ENCODE measurements around the gene CYP4F2. TPM values are rescaled to one million over a fixed set of nuclear protein-coding genes. Genes with fewer than 3 reads are reported as not detected.

The CYP4F2 gene
- polyA plus RNA-seq, 1 donor from 2014 or later = not detected

DNA sequence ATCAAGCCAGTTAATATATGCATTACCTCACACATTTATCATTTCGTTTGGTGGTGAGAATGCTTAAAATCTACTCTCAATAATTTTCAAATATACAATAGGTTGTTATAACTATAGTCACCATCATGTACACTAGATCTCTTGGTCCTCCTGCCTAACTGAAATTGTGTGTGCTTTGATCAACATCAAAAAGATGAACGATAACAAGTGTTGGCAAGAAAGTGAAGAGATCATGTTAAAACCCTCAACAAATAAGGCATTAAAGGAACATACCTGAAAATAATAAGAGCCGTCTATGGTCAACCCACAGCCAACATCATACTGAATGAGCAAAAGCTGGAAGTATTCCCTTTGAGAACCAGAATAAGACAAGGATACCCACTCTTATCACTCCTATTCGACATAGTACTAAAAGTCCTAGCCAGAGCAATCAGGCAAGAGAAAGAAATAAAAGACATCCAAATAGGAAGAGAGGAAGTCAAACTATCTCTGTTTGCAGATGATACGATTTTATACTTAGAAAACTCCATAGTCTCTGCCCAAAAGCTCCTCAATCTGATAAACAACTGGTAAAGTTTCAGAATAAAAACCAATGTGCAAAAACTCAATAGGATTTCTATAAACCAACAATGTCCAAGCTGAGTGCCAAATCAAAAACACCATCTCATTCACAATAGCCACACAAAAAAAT lies 54.5 kb downstream of the CYP4F2 start:
- TF ChIP-seq, protein P1, sequence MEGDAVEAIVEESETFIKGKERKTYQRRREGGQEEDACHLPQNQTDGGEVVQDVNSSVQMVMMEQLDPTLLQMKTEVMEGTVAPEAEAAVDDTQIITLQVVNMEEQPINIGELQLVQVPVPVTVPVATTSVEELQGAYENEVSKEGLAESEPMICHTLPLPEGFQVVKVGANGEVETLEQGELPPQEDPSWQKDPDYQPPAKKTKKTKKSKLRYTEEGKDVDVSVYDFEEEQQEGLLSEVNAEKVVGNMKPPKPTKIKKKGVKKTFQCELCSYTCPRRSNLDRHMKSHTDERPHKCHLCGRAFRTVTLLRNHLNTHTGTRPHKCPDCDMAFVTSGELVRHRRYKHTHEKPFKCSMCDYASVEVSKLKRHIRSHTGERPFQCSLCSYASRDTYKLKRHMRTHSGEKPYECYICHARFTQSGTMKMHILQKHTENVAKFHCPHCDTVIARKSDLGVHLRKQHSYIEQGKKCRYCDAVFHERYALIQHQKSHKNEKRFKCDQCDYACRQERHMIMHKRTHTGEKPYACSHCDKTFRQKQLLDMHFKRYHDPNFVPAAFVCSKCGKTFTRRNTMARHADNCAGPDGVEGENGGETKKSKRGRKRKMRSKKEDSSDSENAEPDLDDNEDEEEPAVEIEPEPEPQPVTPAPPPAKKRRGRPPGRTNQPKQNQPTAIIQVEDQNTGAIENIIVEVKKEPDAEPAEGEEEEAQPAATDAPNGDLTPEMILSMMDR (IDR thresholded peaks at IDR 0.05; ENCODE audit: poor library complexity, severe bottlenecking) = no peak
- TF ChIP-seq POLR2AphosphoS5 (IDR thresholded peaks at IDR 0.05) (no peak), EP300 (conservative IDR thresholded peaks at IDR 0.05; ENCODE audit: poor library complexity, severe bottlenecking) (no peak), SMC3 (conservative IDR thresholded peaks at IDR 0.05; ENCODE audit: poor library complexity) (no peak), TAF1 (IDR thresholded peaks at IDR 0.05; ENCODE audit: low read depth) (no peak), MXI1 (conservative IDR thresholded peaks at IDR 0.05; ENCODE audit: poor library complexity, severe bottlenecking) (no peak), EZH2 (IDR thresholded peaks at IDR 0.05; ENCODE audit: borderline replicate concordance, insufficient read depth, low read length, poor library complexity, severe bottlenecking) (no peak), RAD21 (conservative IDR thresholded peaks at IDR 0.05) (no peak)
- TF ChIP-seq, protein P2, sequence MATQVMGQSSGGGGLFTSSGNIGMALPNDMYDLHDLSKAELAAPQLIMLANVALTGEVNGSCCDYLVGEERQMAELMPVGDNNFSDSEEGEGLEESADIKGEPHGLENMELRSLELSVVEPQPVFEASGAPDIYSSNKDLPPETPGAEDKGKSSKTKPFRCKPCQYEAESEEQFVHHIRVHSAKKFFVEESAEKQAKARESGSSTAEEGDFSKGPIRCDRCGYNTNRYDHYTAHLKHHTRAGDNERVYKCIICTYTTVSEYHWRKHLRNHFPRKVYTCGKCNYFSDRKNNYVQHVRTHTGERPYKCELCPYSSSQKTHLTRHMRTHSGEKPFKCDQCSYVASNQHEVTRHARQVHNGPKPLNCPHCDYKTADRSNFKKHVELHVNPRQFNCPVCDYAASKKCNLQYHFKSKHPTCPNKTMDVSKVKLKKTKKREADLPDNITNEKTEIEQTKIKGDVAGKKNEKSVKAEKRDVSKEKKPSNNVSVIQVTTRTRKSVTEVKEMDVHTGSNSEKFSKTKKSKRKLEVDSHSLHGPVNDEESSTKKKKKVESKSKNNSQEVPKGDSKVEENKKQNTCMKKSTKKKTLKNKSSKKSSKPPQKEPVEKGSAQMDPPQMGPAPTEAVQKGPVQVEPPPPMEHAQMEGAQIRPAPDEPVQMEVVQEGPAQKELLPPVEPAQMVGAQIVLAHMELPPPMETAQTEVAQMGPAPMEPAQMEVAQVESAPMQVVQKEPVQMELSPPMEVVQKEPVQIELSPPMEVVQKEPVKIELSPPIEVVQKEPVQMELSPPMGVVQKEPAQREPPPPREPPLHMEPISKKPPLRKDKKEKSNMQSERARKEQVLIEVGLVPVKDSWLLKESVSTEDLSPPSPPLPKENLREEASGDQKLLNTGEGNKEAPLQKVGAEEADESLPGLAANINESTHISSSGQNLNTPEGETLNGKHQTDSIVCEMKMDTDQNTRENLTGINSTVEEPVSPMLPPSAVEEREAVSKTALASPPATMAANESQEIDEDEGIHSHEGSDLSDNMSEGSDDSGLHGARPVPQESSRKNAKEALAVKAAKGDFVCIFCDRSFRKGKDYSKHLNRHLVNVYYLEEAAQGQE (IDR thresholded peaks at IDR 0.05; ENCODE audit: borderline replicate concordance) = no peak
- Histone ChIP-seq H3K27me3 (ENCODE audit: insufficient read depth, low read depth, low read length) (no peaks in the 10 kb centered on the region), H3K4me3 (ENCODE audit: low read length) (no peak overlapping the region), H3K36me3 (ENCODE audit: insufficient read depth, low read length) (no peaks in the 10 kb centered on the region), H3K9me3 (ENCODE audit: low read length) (no peaks in the 10 kb centered on the region), H2AFZ (ENCODE audit: low read depth, low read length) (no peak overlapping the region), H3K27ac (ENCODE audit: low read length) (no peak overlapping the region), H3K4me2 (ENCODE audit: low read length) (no peak overlapping the region), H3K79me2 (replicated peaks; ENCODE audit: insufficient read depth, low read length) (no peaks in the 10 kb centered on the region), H3K9me2 (ENCODE audit: insufficient read depth, low read length) (no peaks in the 10 kb centered on the region), H3F3A (ENCODE audit: insufficient read depth, low read length, poor library complexity, severe bottlenecking) (no peaks in the 10 kb centered on the region), H4K20me1 (ENCODE audit: insufficient read depth) (no peaks in the 10 kb centered on the region), H3K9ac (ENCODE audit: low read length) (no peak overlapping the region)

DNA sequence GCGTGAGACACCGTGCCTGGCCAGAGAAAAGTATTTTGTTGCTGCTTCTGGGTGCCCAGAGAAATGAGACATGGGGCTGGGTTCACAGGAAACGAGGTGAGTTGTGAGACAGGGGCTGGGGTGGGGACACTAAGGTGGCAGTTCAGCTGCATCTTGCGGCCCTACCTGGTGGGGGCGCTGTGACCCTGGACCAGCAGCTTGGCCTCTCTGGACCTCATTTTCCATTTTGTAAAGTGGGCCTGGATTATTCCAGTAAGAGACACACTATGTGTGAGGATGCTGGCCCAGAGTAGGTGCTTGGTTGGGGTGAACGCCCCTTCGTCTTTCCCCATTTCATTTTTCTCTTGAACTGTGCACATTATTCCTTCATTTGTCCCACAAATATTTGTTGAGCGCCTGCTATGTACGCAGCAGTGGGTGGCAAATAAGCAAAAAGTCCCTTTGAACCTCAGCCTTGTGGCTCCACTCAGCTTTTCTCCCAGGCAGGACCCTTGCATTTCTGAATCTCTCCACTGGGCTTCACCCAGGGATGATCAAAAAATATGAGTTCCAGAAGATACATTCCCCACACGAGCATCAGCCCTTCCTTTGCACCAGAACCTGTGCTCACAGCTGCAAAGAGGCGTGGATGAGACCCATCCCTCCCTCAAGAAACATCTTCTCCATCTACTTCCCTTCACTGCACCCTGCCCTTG lies 55.9 kb downstream of the CYP4F2 start:
- no peak overlapping the region for H3K4me3 ChIP-seq (ENCODE audit: low read length)
- H2AFZ ChIP-seq (ENCODE audit: low read depth, low read length) = no peak overlapping the region
- no peak overlapping the region for H3K9ac ChIP-seq (ENCODE audit: low read length)
- H3K27me3 ChIP-seq (ENCODE audit: insufficient read depth, low read depth, low read length) = no peaks in the 10 kb centered on the region
- H3F3A ChIP-seq (ENCODE audit: insufficient read depth, low read length, poor library complexity, severe bottlenecking) = no peaks in the 10 kb centered on the region
- no peak for TF ChIP-seq EP300 (conservative IDR thresholded peaks at IDR 0.05; ENCODE audit: poor library complexity, severe bottlenecking)
- no peak for TF ChIP-seq POLR2AphosphoS5 (IDR thresholded peaks at IDR 0.05)
- TF ChIP-seq TAF1 (IDR thresholded peaks at IDR 0.05; ENCODE audit: low read depth) = no peak
- no peaks in the 10 kb centered on the region for H3K79me2 ChIP-seq (replicated peaks; ENCODE audit: insufficient read depth, low read length)
- peaks cover under 1% of the 10 kb centered on the region for H3K9me3 ChIP-seq (ENCODE audit: low read length)
- H4K20me1 ChIP-seq (ENCODE audit: insufficient read depth) = no peaks in the 10 kb centered on the region
- H3K4me2 ChIP-seq (ENCODE audit: low read length) = no peak overlapping the region
- H3K27ac ChIP-seq (ENCODE audit: low read length) = no peak overlapping the region
- no peaks in the 10 kb centered on the region for H3K9me2 ChIP-seq (ENCODE audit: insufficient read depth, low read length)
- no peaks in the 10 kb centered on the region for H3K36me3 ChIP-seq (ENCODE audit: insufficient read depth, low read length)

Measured in neural cell (in vitro differentiated cells).